Esophagus mucosa (tissue), 1 donor: ENCODE results near the gene SV2B. TPM values are rescaled to one million over a fixed set of nuclear protein-coding genes. Genes with fewer than 3 reads are reported as not detected.

Source experiments
- ATAC-seq: fragments of 200-7000 bp; cut with Tn5 transposase; one replicate; pipeline ENCODE4 v1.9.1; 2020
- total RNA-seq: library from RNA; stranded (reverse); gene quantifications from one replicate; pipeline ENCODE4 v1.2.4, GENCODE V29; 2023
- donor health status: DM: yes; HTN: yes; CAD: no.

Gene SV2B
- total RNA-seq, 1 donor from 2014 or later, result 0.28 TPM

DNA sequence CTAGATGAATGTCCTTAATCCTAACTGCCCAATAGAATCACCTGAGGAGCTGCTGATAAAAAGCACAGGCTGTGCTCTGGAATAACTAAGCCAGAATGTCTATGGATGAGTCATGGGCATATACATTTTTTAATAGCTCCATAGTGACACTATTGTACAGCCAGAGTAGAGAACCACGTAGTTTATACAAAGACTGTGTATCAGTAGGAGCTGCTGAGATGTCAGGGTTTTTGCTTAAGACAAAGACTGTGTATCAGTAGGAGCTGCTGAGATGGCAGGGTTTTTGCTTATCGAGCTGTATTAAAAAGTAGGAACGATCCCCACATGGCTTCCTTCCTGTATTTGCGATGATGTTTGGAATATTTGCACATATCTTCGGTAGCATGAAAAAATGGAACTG, 137.4 kb downstream of the SV2B start:
- no peak for ATAC-seq

DNA sequence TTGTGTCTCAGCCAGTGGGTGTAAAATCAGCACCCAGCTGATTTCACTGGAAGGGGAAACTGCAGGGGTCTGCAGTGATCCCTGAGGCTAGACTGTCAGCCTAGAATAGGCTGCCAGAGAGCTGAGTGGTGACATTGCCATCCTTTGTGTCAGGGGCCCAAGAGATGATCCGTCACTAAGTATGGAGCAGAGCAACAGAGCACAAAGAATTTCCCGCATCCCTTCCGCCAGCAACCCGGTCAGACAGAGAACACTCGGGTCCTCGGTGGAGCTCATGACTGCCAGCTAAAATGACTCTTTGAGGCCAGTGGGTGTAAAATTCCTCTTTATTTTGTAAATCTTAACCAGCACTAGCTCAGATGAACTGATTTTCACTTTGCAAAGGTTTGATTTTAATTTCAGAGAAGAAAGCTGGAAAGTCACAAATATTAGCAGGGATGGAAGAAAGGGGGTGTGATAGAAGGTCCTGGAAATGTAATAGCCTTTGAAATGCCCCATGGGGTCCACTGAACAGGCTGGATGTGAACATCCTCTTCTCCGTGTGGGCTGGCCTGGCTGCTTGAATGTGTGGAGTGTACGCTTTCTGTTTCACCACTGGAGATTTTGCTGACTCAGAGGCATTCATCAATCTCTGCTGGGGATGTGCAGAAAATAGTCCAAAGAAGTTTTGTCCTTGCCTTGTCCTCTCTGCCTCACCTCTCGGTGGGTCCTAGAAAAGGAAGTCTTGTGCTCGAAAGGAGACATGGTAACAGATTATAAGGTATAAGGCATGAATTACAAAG, 138.8 kb downstream of the SV2B start:
- ATAC-seq, result no peak

DNA sequence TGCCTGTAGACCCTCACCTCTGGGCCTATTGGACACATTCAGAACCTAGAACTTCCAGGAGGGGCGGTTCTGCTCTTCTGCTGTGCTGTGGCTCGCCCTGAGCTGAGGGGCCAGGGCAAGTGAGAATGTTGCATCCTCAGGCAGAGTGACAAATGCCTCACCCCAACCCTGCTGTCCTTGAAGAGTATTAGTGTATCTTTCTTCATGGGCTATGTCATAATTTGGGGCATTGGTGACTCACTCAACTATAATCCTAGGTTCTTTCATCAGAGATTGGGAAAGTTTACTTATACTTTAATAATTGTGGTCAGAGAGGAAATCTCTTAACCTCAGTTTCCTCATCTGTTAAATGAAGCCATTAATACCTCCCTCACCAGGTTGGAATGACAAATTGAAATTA, 143.8 kb downstream of the SV2B start:
- peak; percentile 66 for ATAC-seq

DNA sequence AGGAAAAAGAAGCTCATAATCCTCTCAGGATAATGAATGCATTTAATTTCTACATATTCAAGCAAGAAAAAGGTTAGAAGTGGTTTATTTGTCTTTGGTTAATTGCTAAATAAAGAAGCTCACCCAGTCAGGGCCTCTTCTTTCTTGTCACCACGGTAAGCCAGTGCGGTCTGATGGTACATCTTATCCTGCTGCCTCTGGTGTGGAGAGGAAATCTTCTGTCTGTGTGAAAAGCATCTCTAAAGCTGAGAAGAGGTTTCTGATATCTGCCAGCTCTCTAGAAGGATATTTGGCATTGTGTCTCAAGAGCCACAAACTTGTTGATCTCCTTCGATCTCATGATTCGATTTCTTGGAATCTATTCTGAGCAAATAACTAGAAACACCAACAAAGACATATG, 144.9 kb downstream of the SV2B start:
- no peak for ATAC-seq

GRCh38 chr15:91246998-91247397, 146.9 kb downstream of the SV2B start:
- ATAC-seq, result no peak

DNA sequence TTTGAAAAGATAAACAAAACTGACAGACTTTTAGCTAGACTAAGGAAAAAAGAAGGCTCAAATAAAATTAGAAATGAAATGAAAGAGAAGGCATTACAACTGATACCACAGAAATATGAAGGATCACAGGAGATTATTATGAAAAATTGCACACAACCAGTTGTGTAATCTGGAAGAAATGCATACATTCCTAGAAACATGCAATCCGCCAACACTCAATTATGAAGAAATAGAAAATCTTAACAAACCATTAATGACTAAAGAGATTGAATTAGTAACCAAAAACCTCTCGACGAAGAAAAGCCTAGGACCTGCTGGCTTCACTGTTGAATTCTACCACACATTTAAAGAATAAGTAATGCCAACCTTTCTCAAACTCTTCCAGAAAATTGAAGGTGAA, 149.5 kb downstream of the SV2B start:
- no peak for ATAC-seq

DNA sequence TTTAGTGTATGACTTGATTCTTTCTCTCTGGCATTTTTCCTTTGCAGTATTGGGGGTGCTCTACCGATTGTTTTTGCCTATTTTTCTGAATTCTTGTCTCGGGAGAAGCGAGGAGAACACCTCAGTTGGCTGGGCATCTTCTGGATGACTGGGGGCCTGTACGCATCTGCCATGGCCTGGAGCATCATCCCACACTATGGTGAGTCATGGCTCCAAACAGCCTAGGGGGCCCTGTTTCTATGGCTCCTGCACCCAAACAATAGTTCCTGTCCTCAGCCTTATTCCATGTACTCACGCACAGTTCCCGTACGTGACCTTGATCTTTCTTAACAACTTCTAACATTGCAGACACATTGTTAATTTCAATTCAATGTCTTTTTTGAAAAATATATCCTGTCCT, 152.3 kb downstream of the SV2B start:
- ATAC-seq, result no peak

- ATAC-seq, result no peak
Measured at GRCh38 chr15:91252756-91253155, 152.7 kb downstream of the SV2B start.

- no peak for ATAC-seq
Measured at GRCh38 chr15:91253605-91254004, 153.5 kb downstream of the SV2B start.

DNA sequence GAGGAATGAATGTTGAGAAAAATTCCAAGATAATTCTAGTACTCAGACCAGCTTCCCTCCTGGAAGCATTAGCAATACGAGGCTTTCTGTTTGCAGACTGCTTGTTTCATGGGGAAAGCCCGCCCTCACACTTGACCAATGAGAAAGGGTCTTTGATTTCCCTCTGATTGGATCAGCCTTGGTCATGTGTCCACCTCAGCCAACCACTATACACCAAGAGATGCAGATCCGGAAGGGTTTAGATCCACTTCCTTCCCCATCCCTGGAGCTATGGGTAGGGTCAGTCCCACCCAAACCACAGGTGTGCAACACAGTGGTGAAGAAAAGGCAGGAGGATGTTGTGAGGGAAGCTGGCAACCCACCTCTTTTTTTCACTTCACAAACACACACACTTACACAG, 154.7 kb downstream of the SV2B start:
- ATAC-seq, result no peak

DNA sequence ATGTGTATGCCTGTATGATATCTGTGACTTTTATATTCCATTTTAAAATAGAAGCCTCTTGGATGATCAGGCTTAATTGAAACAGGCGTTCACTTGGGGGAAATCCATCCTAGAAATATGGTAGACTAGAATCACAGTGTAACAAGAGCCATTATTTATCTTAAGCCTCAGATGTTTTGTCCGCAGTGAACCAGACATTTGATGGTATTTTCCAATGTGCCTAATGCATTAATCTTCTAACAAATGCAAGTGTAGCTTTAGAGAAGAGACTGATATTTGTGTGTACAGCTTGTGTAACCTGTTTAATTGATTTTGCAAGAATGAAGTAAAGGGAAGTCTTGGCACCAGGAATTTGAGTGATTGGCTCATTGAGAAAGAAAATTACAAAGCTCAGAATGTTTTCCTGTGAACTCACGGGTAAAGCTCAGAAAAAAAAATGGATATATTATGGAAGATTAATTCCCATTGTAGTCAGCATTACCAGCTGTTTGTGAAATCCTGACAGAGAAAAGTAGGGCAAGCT, 155.7 kb downstream of the SV2B start:
- no peak for ATAC-seq

GRCh38 chr15:91257746-91258414, 157.8 kb downstream of the SV2B start:
- ATAC-seq, result no peak

DNA sequence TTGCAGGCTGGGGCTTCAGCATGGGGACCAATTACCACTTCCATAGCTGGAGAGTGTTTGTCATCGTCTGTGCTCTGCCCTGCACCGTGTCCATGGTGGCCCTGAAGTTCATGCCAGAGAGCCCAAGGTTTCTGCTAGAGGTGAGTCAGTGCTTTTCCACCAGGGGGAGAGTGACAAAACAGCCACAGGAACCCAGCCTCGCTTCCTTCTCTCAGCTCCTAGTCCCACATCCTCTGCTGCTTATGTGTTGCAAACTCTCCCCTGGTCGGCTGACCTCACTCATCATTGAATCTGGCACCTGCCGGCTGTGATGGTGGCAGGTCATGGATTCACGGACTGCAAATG, 158.3 kb downstream of the SV2B start:
- no peak for ATAC-seq

DNA sequence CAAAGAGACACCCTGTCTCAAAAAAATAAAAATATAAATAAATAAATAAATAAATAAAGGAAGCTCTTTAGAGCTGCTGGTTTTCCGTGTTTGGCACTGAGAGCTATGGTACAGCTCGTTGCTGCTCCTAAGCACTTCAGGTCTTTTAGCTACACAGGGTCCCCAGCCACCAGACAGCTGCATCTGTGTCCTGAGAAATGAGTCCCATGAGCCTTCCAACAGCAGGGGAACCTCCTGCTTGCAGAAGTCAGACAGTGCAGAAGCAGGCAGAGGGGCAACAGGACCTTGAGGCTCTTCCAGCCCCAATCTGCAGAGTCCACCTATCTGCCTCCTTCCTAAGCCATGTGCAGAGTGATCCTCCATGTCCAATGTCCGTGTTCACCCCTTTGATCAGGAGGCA, 159.0 kb downstream of the SV2B start:
- no peak for ATAC-seq

DNA sequence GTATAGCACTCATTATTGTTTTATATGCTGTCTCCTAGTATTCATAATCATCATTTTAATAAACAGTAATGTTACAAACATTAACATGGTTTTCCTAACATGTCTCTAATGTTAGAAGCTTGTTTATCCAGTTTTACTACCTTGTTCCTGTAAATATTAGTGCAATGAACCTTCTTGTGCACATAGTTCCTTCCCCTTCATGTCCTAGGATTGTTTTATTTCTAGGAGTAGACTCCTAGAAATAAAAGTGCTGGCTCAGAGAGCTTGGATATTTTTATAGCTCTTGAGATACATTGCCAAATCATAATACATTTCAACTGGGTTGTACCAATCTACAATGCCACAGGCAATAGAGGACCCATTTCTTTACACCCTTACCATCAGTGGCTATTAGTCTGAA, 161.3 kb downstream of the SV2B start:
- no peak for ATAC-seq

DNA sequence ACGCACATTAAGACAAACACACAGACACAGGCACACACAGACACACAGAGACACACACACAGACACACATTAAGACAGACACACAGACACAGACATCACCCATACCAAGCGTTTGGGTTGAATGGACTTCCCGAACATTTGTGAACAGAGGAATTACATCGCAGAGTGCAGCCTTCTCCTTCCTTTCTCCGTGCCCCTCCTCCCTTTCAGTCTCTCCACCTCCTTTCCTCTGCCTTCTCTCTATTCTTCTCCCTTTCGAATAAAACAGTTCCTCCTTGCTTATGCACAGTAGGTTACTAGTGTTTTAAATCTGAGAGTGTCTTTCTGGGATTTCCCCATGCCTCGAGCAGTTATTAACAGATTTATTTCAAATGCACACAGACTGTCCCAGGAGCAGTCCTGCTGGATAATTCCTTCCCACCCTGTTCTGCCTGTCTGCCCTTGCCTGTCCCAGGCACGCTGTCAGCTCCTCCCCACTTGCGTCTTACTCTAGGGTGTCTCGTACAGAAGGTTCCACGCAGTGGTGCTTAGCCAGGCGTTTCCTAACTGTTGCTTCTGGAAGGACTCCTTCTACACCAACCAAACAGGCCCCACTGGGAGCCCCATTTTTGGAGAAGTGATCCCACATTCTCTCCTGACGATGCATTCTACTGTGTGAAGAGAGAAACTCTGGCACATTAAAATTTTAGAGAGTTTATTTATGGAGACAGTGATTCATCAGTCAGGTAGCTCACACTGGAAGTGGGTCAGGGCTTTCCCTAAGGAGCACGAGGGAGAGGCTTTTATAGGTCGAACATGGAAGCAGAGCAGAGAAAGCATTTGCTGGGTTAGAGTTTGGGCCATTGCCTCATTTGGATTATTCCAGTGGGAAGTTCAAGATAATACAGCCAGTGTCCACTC, 163.8 kb downstream of the SV2B start:
- ATAC-seq, result peak; percentile 83

GRCh38 chr15:91264651-91265351, 164.7 kb downstream of the SV2B start:
- no peak for ATAC-seq

- ATAC-seq, result no peak
Measured at GRCh38 chr15:91265416-91265940, 165.4 kb downstream of the SV2B start.

DNA sequence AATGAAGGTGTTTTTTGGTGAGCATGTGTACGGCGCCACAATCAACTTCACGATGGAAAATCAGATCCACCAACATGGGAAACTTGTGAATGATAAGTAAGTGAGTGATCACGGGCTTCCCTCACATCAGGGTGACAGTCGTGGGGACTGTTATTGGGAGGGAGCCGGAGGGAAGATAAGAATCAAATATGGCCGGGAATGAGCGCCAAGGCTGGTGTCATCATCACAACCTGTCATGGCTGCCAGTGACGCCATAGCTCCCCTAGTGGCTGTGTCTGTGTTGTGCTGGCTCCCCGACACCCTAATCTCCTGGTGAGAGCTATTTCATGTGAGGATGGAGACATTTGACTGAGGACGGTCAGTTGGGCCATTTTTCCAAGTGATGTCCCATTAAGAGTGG, 168.5 kb downstream of the SV2B start:
- ATAC-seq, result no peak

DNA sequence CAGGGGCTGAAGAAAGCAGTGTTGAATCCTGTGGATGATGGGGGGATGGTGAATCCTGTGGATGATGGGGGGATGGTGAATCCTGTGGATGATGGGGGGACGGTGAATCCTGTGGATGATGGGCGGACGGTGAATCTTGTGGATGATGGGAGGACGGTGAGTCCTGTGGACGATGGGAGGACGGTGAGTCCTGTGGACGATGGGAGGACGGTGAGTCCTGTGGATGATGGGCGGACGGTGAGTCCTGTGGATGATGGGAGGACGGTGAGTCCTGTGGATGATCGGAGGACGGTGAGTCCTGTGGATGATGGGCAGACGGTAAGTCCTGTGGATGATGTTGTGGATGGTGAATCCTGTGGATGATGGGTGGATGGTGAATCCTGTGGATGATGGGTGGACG, 170.7 kb downstream of the SV2B start:
- no peak for ATAC-seq

DNA sequence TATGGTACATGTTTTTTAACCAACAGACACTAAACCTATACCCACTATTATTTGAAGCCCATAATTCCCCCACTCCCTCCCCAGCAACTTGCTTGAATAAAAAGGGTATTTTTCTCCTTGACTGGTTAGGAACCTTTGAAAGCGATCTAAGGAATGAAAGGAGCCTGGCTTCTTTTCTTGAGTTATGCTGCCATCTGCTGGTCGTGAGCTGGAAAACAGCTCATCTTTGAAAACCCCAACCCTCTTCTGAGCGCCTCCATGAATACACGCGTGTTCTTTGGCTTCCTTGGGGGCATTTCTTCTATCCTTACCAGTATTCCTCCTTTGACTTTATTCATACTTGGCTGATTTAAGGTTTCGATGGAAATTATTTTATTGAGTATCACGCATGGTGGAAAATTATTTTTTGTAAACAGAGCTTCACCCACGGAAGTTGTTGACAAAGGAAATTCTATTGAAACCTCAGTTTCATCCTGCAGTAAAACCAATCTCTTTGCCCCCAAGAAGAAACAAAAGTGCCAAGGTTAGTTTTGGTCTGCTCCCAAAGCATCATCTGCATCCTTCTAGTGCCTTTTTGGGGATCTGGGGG, 171.6 kb downstream of the SV2B start:
- peak; percentile 61 for ATAC-seq

- no peak for ATAC-seq
Measured at GRCh38 chr15:91275844-91276243, 175.8 kb downstream of the SV2B start.
